HG02642 (cell line): ENCODE results near the gene TERC.
"Not testable (repeated sequence)": the region's sequence is repeated elsewhere in the genome, so short reads cannot be mapped to it uniquely, and the experiment has no call there.

Experiments used
- ATAC-seq: cut with Tn5 transposase; IDR thresholded peaks from one replicate; pipeline ENCODE4 v1.9.1; 2021; ENCODE audit warnings: mild to moderate bottlenecking; ENCODE audit not compliant: unreplicated experiment, poor library complexity

The TERC gene

DNA sequence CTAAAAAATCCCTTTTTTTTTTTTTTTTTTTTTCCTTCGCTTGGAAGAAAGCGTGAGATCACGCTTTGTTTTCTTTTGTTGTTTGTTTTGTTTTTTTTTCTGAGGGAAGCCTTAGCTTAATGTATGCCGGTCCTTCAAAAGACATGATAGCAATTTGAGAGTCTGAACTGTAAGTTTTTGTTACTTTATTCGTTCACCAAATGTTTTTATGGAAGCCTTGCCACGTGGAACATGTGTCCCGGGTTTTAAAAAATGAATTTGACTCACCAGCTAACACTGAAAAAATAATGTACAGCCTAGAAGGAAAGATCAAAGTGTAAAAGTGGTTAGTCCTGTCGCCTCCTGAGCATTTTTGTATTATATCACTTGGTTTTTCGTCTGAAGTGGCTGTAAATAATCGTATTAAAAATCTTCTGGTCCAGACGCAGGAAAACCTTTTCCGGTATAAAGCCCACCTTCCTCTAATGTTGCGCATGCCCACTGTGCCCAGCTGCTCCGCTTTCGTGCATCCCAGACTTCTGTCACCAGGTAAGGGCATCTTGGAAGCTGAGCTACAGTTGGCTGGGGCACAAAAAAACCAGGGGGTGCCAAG lies 7.5 kb upstream of the TERC start:
- ATAC-seq, result peak; percentile 28

DNA sequence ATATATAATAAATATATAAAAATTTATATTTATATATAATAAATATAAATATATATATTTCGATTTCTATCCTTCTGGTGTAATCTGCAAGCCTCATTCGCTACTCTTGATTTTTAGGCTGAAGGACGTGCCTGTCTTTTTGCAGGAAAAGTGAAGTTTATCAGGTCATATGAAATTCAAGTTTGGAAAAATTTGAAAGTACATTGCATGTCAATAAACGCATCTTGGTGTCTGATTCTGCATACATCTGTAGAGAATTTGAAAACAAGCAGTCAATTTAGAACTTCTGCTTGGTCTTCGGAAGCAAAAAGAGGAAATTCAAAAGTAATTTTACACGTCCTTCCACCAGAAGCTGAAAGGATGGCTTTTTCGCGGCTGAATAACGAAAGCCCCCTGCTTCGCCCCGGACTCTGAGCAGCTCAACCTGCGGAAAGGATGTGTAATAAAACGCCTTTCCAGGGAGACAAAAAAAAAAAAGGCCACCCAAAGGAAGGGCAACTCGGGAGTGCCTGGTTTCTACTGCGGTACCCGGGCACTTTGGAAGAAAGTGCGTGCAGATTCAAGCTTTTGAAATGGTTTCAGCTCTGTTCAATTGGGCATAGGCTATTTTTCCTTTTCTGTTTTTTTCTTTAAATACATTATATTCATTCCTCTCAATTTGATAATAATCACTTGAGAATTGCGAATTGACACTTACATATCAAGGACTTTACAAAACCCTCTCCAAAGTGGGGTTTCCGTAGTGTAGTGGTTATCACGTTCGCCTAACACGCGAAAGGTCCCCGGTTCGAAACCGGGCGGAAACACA lies 6.8 kb upstream of the TERC start:
- peak; percentile 12 for ATAC-seq

DNA sequence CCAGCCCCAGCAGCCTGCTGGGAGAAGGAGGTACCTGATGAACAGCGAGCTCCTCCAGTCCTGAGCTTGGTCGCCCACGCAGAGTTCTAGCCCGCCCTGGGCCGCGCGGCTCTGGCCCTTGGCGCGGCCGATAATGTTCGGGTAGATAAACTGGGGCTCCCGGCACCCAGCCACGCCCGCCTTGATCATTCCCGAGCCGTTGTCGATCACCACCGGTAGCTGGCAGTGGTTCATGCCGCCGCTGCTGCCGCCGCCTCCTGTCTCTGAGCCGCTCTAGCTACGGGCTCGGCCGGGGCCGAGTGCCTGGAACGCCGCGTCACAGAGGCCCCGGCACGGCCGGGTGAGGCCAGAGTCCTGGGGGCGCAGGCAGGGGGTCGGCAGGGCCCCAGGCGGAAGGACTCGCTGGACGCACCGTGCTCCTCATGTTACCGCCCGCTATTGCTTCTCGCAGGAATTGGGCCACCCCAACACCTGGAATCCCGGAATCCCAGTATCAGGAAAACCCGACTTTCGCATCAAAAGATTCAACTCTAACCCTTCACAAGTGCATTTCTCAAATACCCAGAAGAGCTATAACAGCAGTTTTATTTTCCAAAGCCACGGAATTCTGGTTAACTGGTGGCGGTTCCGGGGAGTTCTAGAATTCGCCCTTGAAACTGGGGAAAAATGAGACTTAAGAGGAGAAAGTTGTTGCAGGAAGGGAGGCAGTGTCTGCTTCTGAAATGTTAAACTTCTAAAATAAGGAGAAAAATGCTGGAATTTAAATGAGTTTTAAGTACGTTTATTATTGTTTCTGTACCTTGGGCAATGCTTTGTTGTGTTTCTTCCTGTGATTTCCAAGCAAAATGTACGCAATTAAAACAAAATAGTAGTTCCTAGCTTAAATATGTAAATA lies 4.7 kb upstream of the TERC start, which contains the start of gene ACTRT3:
Gene ACTRT3, minus strand, starts transcription at position 275 of the 895 bp plus-strand sequence. Its CDS starts 41 bp downstream, at position 234.
- ATAC-seq, result peak; percentile 25

DNA sequence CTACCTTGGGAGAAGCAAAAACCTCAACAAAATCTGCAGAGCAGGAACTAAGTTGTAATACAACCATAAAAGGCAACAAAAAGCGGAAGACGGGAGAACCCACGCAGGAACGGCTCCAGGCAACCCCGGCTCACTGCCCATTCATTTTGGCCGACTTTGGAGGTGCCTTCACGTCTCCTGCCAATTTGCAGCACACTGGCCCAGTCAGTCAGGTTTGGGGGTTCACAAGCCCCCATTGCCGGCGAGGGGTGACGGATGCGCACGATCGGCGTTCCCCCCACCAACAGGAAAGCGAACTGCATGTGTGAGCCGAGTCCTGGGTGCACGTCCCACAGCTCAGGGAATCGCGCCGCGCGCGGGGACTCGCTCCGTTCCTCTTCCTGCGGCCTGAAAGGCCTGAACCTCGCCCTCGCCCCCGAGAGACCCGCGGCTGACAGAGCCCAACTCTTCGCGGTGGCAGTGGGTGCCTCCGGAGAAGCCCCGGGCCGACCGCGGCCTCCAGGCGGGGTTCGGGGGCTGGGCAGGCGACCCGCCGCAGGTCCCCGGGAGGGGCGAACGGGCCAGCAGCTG lies 463 bp downstream of the TERC start:
- peak; percentile 36 for ATAC-seq

DNA sequence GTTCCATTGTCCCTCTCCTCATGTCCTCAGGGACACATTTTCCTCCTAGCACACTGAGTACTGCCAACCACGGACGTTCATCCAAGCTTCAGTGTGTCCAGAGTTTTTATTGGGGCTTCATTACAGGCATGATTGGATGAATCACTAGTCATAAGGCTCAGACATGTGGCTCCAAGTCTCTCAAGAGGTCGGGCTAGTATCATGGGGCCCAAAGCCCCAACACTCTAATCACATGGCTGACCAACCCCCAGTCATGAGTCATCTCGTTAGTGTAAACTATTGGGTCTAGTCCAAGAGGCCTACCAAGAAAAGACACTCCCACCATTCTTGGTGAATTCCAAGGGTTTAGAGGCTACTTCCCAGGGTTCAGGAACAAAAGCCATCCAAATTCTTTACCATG lies 4.4 kb downstream of the TERC start:
- ATAC-seq, result no peak

DNA sequence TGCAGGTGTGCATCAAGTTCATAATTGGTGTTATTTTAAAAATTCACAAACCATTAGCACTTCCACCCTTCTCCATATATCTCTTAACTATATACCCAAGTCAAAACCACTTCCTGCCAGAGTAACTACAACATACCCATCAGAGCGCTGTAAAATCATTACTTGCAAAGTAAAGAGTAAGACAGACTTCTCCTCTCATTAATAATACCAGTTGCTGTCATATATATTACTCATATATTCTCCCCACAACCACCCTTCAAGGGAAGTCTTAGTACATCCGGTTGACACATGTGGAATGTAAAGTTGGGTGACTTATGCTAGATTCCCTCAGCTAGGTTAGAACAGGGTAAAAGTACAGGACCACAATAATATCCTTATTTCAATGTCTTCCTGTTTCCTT lies 5.6 kb downstream of the TERC start:
- peak; percentile 45 for ATAC-seq

DNA sequence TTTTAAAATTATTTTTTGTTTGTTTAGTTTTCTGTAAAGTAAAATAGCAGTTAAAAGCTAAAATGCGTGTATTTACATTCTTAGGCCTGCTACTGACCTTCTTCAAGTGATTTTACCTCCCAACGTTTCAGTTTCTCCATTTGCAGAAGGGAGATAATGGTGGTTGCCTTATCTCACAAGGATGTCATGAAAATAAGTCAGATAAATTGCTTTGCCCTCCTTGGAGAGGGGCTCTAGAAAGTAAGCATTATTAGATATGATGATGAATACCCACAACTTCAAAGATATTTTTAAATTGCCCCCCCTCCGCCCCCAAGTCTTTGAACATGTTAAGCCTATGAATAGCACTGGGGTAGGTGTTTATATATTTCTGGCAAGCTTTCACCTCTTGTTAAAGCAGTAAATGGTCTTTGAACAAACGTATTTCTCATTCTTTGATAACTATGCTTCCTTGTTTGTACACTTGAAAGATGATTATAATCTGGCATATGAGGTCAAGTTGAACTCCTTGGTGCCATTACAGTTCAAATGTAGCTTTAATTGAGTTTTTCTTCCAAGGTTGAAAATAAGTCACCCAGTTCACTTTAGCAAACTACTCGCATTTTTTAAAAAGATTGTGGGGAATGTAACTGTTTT lies 6.4 kb downstream of the TERC start:
- ATAC-seq, result no peak

DNA sequence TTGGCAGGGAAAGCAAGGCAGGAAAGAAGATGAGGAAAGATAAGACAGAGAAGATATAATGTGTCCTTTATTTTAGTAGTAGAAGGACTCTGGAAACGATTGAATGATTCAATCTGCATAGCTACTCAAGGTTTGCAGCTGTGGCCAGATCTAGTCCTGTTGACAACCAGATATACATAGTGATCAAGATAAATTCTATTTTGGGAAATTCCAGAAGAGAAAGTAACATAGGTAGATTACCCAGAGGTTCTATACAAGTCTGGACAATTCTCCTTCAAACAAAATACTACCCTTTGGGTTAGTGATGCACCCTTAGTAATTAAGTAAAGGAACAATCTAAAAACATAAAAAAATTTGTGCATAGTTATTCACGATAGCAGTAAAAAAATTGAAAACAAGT lies 9.4 kb downstream of the TERC start:
- no peak for ATAC-seq

DNA sequence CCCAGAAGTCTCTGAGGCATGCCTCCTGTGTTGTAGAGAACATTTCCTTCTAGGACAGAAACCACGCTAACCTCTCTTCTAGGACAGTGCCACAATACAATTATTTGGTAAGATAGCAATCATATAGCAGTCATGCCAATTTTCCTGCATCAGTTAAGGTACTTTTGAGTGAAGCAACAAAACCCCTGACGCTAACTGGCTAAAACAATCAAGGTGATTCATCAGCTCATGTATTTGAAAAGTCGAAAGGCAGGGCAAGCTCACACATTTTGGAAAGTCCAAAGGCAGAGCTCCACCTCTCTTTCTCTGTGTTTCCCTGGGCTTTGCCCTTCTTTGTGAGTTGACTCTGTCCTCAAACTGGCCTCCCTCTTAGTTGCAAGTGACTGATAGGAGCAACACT lies 10.1 kb downstream of the TERC start:
- no peak for ATAC-seq

DNA sequence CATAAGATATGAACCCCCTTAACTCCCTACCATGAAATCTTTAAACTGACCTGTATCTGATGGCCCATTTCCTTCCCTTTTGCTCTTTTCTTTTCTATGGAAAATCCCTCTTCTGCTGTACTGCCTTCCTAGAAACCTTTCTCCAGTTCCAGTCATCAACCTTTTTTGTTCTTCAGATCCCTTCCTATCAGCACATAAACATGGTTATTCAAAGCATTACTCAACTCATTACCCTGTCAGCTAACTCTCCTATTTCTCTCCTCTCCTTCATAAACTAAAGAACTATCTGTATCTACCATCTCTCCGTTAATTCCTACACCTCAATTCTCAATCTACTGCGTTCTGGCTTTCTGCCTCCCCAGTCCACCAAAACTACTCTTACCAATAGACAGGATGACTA lies 13.0 kb downstream of the TERC start:
- no peak for ATAC-seq

DNA sequence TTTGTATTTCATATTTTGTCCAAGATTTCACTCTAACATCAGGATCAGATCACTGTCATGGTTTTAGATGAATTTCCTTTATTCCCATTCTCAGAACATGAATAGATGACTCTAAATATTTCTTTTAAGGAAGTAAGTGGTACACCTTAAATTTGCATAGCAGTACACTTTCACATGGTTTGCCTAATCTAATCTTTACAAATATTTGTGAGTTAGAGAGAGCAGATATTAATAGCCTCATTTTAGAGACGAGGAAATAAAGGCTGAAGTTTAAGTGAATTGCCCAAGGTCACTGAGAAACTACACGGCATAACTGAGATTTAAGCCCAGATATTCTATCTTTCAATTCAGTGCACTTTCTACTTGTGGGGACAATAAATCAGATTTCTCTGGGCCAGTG lies 14.2 kb downstream of the TERC start:
- no peak for ATAC-seq

DNA sequence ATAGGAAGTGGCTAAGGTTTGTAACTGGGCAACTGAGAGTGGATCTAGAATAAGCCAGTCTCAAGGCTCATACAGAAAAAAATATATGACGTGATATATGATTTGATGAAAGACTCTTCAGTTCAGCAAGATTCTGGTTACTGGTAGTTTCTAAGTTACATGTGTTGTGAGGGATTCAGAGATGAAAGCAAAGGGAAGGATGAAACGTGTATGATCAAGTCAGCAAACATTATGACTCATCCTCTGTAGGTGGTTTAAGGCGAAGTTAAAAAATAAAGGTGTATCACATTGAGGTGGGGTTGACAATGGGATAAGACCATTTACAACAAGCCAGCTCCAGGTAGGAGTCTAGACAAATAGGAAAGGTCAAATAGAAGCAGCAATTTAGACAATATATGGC lies 16.2 kb downstream of the TERC start:
- no peak for ATAC-seq

DNA sequence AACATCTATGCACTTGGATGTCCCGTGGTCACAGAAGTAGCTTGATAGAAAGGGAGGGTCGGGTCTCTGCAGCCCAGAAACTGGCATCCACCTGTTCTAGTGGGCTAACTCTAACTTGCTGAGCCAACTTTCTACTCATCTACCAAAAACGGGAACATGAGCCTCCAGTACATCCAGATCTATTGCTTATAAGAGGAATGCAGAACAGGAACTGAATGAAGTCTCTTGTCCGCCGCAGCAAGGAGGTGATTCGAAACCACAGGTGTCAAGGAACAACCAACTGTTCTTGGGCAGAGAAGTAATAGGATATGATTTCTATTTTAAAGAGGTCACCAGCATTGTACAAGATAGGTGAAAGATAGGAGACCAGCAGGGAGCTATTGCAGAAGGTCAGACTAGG lies 17.9 kb downstream of the TERC start:
- ATAC-seq, result no peak

DNA sequence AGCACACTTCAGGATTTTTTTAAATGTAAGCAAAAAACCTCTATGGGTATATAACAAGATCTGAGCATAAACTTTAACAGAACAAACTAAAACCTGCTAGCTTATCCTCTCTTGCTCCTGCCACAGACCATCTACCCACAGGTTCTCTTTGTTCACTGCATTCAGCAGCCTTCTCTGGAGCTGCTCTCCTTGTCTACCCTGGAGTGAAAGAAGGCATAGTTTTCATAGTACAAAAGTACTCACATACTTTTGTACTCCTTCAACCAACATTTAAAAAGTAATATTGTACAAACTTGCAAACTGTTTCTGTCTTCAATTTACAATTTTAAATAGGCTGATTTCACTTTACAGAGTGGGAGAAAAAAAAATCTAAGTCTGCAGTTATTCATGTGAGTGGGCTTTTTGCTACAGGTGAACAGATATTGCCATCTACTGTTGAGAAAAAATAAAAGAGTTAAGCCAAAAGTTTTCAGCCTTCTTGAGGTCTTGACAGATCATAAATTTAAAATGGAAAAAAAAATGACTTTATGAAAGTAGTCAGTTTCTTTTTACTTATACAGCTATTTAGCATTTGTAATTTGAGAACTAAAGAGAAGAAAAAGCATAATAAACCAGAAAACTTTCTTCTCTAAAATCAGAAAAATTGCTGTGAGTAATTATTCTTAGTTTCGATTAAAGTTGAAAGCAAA lies 20.4 kb downstream of the TERC start:
- no peak for ATAC-seq

DNA sequence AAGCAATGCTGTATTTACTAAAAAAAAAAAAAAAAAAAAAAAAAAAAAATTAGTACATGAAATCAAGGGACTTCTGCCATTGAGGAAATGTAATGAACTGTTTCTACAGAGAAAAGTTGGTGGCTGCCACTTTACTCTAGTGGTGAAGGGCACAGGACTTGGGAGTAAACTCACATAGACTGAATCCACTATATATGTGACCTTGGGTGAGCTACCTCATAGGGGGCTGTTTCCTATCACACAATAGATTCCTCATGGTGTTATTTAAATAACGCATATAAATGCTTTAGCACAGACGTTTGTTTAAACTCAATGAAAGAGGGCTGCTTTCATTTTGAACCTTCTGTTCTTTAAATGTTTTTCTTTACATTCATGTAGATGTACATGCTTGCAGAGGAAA lies 25.8 kb downstream of the TERC start:
- no peak for ATAC-seq

DNA sequence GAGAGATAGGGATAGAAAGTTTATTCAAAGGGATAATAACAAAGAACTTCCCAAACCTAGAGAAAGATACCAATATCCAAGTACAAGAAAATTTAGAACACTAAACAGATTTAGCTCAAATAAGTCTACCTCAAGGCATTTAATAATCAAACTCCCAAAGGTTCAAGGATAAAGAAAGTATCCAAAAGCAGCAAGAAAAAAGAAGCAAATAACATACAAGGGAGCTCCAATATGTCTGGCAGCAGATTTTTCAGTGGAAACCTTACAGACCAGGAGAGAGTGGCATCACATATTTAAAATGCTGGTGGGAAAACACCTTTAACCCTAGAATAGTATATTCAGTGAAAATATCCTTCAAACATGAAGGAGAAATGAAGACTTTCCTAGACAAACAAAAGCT lies 33.0 kb downstream of the TERC start:
- ATAC-seq, result not testable (repeated sequence)

DNA sequence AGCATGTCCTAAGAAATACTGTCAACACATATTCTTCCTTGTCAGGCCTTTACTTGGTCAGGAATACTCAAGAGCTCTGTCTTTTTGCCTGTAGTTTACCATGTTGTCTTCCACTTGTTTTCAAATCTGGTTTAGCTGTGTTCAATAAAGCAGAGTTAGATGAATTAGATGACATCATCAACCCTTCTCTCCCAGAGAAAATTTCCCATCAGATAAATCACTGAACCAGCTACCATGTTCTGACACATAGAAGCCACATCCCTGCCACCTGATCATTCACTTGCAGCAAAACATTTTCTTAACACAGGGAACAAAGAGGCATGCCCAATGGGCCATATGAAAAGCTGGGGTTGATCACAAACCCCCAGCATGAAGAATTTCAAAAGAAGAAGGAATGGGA lies 42.1 kb downstream of the TERC start:
- ATAC-seq, result no peak

DNA sequence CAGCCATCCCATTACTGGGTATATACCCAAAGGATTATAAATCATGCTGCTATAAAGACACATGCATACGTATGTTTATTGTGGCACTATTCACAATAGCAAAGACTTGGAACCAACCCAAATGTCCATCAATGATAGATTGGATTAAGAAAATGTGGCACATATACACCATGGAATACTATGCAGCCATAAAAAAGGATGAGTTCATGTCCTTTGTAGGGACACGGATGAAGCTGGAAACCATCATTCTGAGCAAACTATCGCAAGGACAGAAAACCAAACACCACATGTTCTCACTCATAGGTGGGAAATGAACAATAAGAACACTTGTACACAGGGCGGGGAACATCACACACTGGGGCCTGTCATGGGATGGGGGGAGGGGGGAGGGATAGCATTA lies 46.4 kb downstream of the TERC start:
- ATAC-seq, result not testable (repeated sequence)
